SK-N-MC (cell line): ENCODE results near the gene TSPEAR.

Experiments
- DNase-seq: peaks from one replicate; pipeline ENCODE4 v3.0.0-alpha.2; 2011; ENCODE audit warnings: low read depth, low spot score
- H3K27ac ChIP-seq: fragments of 200-600 bp; sonication (generic); 2 replicates; pipeline ENCODE4 v1.5.1; 2016; ENCODE audit warnings: mixed run types
- H3K36me3 ChIP-seq: fragments of 200-600 bp; sonication (generic); 2 replicates; pipeline ENCODE4 v1.6.1; 2017; ENCODE audit warnings: antibody characterized with exemption, low read length, mixed read lengths; ENCODE audit not compliant: insufficient read depth
- H3K4me3 ChIP-seq: fragments of 200-600 bp; sonication (generic); 2 replicates; pipeline ENCODE4 v1.5.1; 2016
- H3K9ac ChIP-seq: fragments of 200-600 bp; sonication (generic); 2 replicates; pipeline ENCODE4 v1.8.0; 2017; ENCODE audit warnings: mixed run types, mixed read lengths; ENCODE audit not compliant: insufficient read length
- H3K9me3 ChIP-seq: fragments of 200-600 bp; sonication (generic); 2 replicates; pipeline ENCODE4 v1.6.1; 2017; ENCODE audit warnings: low read depth, mild to moderate bottlenecking, antibody characterized with exemption, low read length, moderate library complexity, mixed read lengths
- EZH2 ChIP-seq: fragments of 200-600 bp; sonication (generic); IDR thresholded peaks from one replicate; pipeline ENCODE4 v1.6.1; 2017; ENCODE audit warnings: antibody characterized with exemption
- FOXP2 ChIP-seq: optimal IDR thresholded peaks from 2 replicates; pipeline ENCODE3; 2011; ENCODE audit warnings: mild to moderate bottlenecking, moderate library complexity; ENCODE audit not compliant: insufficient read depth; ENCODE audit errors: extremely low read length, control extremely low read depth
- POLR2AphosphoS5 ChIP-seq: IDR thresholded peaks from 2 replicates; pipeline ENCODE4 v1.6.1; 2012; ENCODE audit warnings: mild to moderate bottlenecking, low read depth, low read length, borderline replicate concordance

The TSPEAR gene

GRCh38 chr21:44755227-44755626 lies 43.9 kb upstream of the TSPEAR start:
- TF ChIP-seq POLR2AphosphoS5 (no peak; the same call in 1 of the 2 replicates), EZH2 (no peak), FOXP2 (no peak)
- no peak overlapping the region for H3K9ac ChIP-seq
- peak overlapping the region; percentile 41 for H3K4me3 ChIP-seq
- H3K27ac ChIP-seq: peak overlapping the region; percentile 95
- H3K36me3 ChIP-seq: peaks cover 10% of the 10 kb centered on the region
- DNase-seq: peak; percentile 72
- H3K9me3 ChIP-seq: no peaks in the 10 kb centered on the region

- Histone ChIP-seq H3K9ac (no peak overlapping the region), H3K36me3 (peaks cover 25% of the 10 kb centered on the region), H3K27ac (peak overlapping the region; percentile 95), H3K4me3 (no peak overlapping the region), H3K9me3 (no peaks in the 10 kb centered on the region)
- TF ChIP-seq POLR2AphosphoS5 (no peak), EZH2 (no peak), FOXP2 (no peak)
- DNase-seq: no peak
Measured at GRCh38 chr21:44753357-44753756, 42.0 kb upstream of the TSPEAR start.

- no peaks in the 10 kb centered on the region for H3K9me3 ChIP-seq
- peaks cover 31% of the 10 kb centered on the region for H3K36me3 ChIP-seq
- peak overlapping the region; percentile 95 for H3K27ac ChIP-seq
- TF ChIP-seq EZH2 (no peak), POLR2AphosphoS5 (0 out of 2 replicates have a peak, but pooled peaks have one; percentile 3)
- no peak for DNase-seq
- H3K4me3 ChIP-seq: peak overlapping the region; percentile 84
- H3K9ac ChIP-seq: peak overlapping the region; percentile 80
Measured at GRCh38 chr21:44752671-44753235, 41.4 kb upstream of the TSPEAR start.

- TF ChIP-seq POLR2AphosphoS5: 0 out of 2 replicates have a peak, but pooled peaks have one; percentile 37
- TF ChIP-seq FOXP2: no peak
- no peak for TF ChIP-seq EZH2
- Histone ChIP-seq H3K9ac (peak overlapping the region; percentile 80), H3K9me3 (no peaks in the 10 kb centered on the region), H3K4me3 (peak overlapping the region; percentile 84), H3K27ac (peak overlapping the region; percentile 95), H3K36me3 (peaks cover 31% of the 10 kb centered on the region)
- no peak for DNase-seq
Measured at GRCh38 chr21:44751799-44752636, 40.6 kb upstream of the TSPEAR start.

DNA sequence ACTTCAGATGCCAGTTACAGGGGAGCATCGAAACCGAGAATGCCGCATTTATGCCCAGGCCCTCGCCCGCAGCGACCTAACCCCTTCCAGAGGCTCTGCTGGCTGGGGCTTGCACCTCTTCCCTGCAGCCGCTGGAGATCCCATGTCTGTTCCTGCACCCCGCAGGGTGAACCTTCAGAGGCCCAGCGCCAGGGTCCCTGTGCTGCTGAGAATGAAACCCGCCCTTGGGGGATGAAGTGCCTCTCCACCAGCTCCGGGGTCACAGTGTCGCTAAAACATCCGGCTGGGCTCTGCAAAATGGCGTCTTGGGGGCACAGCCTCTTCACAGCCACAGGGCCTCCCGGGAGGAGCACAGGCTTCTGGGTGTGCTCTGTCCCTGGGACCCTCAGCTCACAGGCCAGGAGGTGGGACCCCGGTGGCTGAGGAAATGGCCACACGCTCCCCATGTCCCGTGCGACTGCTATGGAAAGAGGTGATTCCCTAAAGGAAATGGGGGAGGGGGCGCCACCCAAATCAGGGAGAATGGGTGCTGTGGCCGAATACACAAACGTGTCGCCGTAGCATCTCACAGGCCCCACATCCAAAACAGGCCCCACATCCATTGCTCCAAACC lies 39.9 kb upstream of the TSPEAR start:
- TF ChIP-seq POLR2AphosphoS5: no peak
- TF ChIP-seq EZH2: no peak
- TF ChIP-seq FOXP2: no peak
- Histone ChIP-seq H3K4me3 (peak overlapping the region; percentile 84), H3K27ac (no peak overlapping the region), H3K9me3 (no peaks in the 10 kb centered on the region), H3K36me3 (peaks cover 31% of the 10 kb centered on the region), H3K9ac (peak overlapping the region; percentile 80)
- no peak for DNase-seq

DNA sequence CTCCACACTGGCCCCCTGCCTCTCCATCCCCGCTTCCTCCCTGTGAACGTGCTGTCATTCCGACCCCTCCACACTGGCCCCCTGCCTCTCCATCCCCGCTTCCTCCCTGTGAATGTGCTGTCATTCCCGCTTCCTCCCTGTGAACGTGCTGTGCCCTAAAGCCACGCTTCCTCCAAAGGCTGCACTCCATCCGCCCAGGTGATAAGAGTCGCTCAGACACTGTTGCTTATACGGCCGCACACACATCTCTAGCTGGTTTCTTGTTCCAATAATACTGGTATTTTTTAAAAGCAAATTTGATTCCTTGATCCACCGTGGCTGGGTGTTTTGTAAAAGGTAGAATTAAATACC lies 39.3 kb upstream of the TSPEAR start:
- Histone ChIP-seq H3K9ac (peak overlapping the region; percentile 80), H3K36me3 (peaks cover 31% of the 10 kb centered on the region), H3K27ac (no peak overlapping the region), H3K9me3 (no peaks in the 10 kb centered on the region), H3K4me3 (peak overlapping the region; percentile 84)
- DNase-seq: no peak
- TF ChIP-seq EZH2 (no peak), POLR2AphosphoS5 (no peak), FOXP2 (no peak)

- DNase-seq: no peak
- Histone ChIP-seq H3K9ac (no peak overlapping the region), H3K4me3 (peak overlapping the region; percentile 84), H3K9me3 (no peaks in the 10 kb centered on the region), H3K27ac (peak overlapping the region; percentile 16), H3K36me3 (peaks cover 31% of the 10 kb centered on the region)
- no peak for TF ChIP-seq EZH2
- TF ChIP-seq POLR2AphosphoS5: no peak
- TF ChIP-seq FOXP2: no peak
Measured at GRCh38 chr21:44749759-44750674, 38.6 kb upstream of the TSPEAR start.

- Histone ChIP-seq H3K4me3 (no peak overlapping the region), H3K27ac (peak overlapping the region; percentile 16), H3K9me3 (no peaks in the 10 kb centered on the region), H3K36me3 (peaks cover 31% of the 10 kb centered on the region), H3K9ac (no peak overlapping the region)
- DNase-seq: no peak
- TF ChIP-seq POLR2AphosphoS5 (no peak), FOXP2 (no peak), EZH2 (no peak)
Measured at GRCh38 chr21:44749116-44749758, 37.9 kb upstream of the TSPEAR start.
